OCI-LY1 (cell line): Measurements from ENCODE around the gene OTOL1.

ENCODE experiments used
- CTCF ChIP-seq: fragments of 200-600 bp; sonication (generic), shearing (Covaris generic); IDR thresholded peaks from 2 replicates; pipeline ENCODE4 v1.5.1; 2017; ENCODE audit warnings: mild to moderate bottlenecking, antibody characterized with exemption, low read length, moderate library complexity, mixed read lengths
- EZH2 ChIP-seq: fragments of 200-600 bp; sonication (generic), shearing (Covaris generic); IDR thresholded peaks from 2 replicates; pipeline ENCODE4 v1.8.0; 2017; ENCODE audit warnings: borderline replicate concordance, mixed run types, mild to moderate bottlenecking, antibody characterized with exemption, low read length, moderate library complexity, mixed read lengths

- TF ChIP-seq CTCF (no peak), EZH2 (no peak)
Measured at GRCh38 chr3:161474741-161475140, 21.9 kb upstream of the OTOL1 start.
